Activated CD8-positive, alpha-beta memory T cell treated with anti-CD3 and anti-CD28 coated beads, Interleukin-2, amount 50 U/mL, for 4 hours (primary cell): ENCODE measurements around the gene ARRDC5.
"Not testable (repeated sequence)": the region's sequence is repeated elsewhere in the genome, so short reads cannot be mapped to it uniquely, and the experiment has no call there.

Experiments
- DNase-seq: peaks from one replicate; pipeline ENCODE4 v3.0.0-alpha.2; 2020

The ARRDC5 gene

GRCh38 chr19:4909897-4910593, 7.3 kb upstream of the ARRDC5 start:
- peak; percentile 92 for DNase-seq

- DNase-seq: no peak
Measured at GRCh38 chr19:4909156-4909896, 6.6 kb upstream of the ARRDC5 start, which contains the start of gene UHRF1. UHRF1 (plus strand) TSS chr19:4909501; CDS start chr19:4910886, 1,385 bp downstream.

GRCh38 chr19:4908781-4909155, 6.1 kb upstream of the ARRDC5 start:
- no peak for DNase-seq

GRCh38 chr19:4908360-4908759, 5.7 kb upstream of the ARRDC5 start:
- no peak for DNase-seq

- no peak for DNase-seq
Measured at GRCh38 chr19:4906963-4907362, 4.3 kb upstream of the ARRDC5 start.

- DNase-seq: no peak
Measured at GRCh38 chr19:4904481-4904880, 1.8 kb upstream of the ARRDC5 start.

GRCh38 chr19:4900879-4901278, 1.8 kb downstream of the ARRDC5 start:
- not testable (repeated sequence) for DNase-seq

- DNase-seq: no peak
Measured at GRCh38 chr19:4897146-4897545, 5.5 kb downstream of the ARRDC5 start.

- DNase-seq: no peak
Measured at GRCh38 chr19:4896372-4896771, 6.3 kb downstream of the ARRDC5 start.

- DNase-seq: not testable (repeated sequence)
Measured at GRCh38 chr19:4892962-4893361, 9.7 kb downstream of the ARRDC5 start.

GRCh38 chr19:4891066-4891465, 11.6 kb downstream of the ARRDC5 start:
- no peak for DNase-seq

GRCh38 chr19:4889034-4889815, 13.5 kb downstream of the ARRDC5 start:
- DNase-seq: no peak

- DNase-seq: not testable (repeated sequence)
Measured at GRCh38 chr19:4887803-4888202, 14.9 kb downstream of the ARRDC5 start.

- DNase-seq: not testable (repeated sequence)
Measured at GRCh38 chr19:4884993-4885392, 17.7 kb downstream of the ARRDC5 start.

GRCh38 chr19:4882874-4883273, 19.8 kb downstream of the ARRDC5 start:
- not testable (repeated sequence) for DNase-seq

- no peak for DNase-seq
Measured at GRCh38 chr19:4879041-4879440, 23.7 kb downstream of the ARRDC5 start.

- DNase-seq: no peak
Measured at GRCh38 chr19:4878491-4878968, 24.2 kb downstream of the ARRDC5 start.

GRCh38 chr19:4877753-4878490, 24.8 kb downstream of the ARRDC5 start:
- DNase-seq: no peak

- no peak for DNase-seq
Measured at GRCh38 chr19:4873930-4874329, 28.8 kb downstream of the ARRDC5 start.

GRCh38 chr19:4871711-4872110, 31.0 kb downstream of the ARRDC5 start:
- no peak for DNase-seq

- DNase-seq: no peak
Measured at GRCh38 chr19:4870025-4870700, 32.5 kb downstream of the ARRDC5 start.

- no peak for DNase-seq
Measured at GRCh38 chr19:4868286-4868834, 34.3 kb downstream of the ARRDC5 start.
